Muscle of back (tissue), 11 donors: ENCODE measurements around the gene CSNK1A1. TPM values are rescaled to one million over a fixed set of nuclear protein-coding genes. Genes with fewer than 3 reads are reported as not detected.

Experiments used
- DNase-seq, 3 donors: peaks; one replicate each; pipeline versions ENCODE4 v3.0.0 to v3.0.0-alpha.2; 2013
- polyA plus RNA-seq, 10 donors: library from polyadenylated mRNA; unstranded; fragments of 120-200 nt; gene quantifications; one replicate each; pipeline ENCODE4 v1.2.1, GENCODE V29; 2013; ENCODE audit not compliant: insufficient read length in 10 of 10

Gene CSNK1A1
- polyA plus RNA-seq, 10 donors, result 98.0 to 164 (median 134) TPM

GRCh38 chr5:149576021-149576420 lies 24.8 kb upstream of the CSNK1A1 start:
- no peak for DNase-seq

DNA sequence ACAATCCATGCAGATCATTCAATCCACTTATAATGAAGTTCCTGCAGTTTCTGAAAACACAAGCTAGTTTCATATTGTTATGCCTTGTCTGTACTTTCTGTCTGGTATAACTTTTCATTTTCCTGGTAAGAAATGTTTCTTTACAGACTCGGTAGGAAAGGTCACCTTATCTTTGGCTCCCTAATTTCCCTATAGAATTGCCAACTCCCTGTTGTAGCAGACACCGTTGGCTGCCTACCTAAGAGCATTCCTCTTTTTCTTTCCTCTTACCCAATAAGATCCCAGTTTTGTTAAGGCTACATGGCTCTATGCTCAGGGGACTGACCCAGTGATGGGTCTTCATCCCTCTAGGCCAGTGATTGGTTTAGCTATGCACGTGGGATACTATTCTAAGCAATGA lies 23.9 kb upstream of the CSNK1A1 start:
- DNase-seq, result no peak

- no peak for DNase-seq
These were observed 21.5 kb upstream of the CSNK1A1 start for GRCh38 chr5:149572576-149573231.

GRCh38 chr5:149572170-149572569 lies 20.9 kb upstream of the CSNK1A1 start:
- no peak for DNase-seq

DNA sequence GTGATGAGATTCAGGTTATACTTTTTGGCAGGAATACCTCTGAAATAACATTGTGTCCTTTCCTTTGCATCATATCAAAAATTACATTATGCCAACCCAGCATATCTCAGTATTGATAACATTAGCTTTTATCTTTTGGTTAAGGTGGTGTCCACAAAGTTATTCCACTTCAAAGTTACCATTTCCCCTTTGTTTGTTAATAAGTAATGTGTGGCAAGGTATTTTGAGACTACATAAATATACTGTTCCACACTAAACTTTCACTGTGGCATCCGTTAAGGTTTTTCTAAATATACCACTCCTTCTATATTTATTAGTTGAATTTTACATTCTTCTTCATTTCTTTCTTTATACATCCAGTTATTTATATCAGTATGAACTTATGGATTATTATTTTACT lies 16.0 kb upstream of the CSNK1A1 start:
- no peak for DNase-seq

GRCh38 chr5:149564542-149565140 lies 13.4 kb upstream of the CSNK1A1 start:
- peak; percentile 67 to 82 (median 67) for DNase-seq

- DNase-seq, result no peak
These were observed 12.2 kb upstream of the CSNK1A1 start for GRCh38 chr5:149563466-149563865.

GRCh38 chr5:149561848-149562247 lies 10.6 kb upstream of the CSNK1A1 start:
- peak; percentile 31 to 88 (median 59) for DNase-seq

- no peak for DNase-seq
These were observed 8.5 kb upstream of the CSNK1A1 start for GRCh38 chr5:149559706-149560105.

DNA sequence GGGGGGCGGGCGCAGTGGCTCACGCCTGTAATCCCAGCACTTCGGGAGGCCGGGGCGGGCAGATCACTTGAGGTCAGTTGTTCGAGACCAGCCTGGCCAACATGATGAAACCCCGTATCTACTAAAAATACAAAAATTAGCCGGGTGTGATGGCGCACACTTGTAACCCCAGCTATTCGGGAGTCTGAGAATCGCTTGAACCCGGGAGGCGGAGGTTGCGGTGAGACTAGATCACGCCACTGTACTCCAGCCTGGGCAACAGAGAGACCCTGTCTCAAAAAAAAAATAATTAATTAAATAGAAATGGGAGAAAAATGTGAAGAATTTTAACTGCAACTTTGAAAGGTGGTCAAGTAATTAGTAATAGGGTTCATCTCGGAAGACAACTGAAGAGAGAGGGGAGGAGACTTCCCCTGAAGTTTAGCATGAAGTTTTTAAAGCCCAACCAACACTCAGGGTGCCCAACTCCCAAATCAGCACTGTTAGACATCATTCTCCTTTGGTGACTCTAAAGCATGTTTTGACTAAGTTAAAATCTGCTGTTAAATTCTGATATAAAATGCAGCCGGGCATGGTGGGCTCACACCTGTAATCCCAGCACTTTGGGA lies 1.4 kb upstream of the CSNK1A1 start:
- DNase-seq, result no peak

DNA sequence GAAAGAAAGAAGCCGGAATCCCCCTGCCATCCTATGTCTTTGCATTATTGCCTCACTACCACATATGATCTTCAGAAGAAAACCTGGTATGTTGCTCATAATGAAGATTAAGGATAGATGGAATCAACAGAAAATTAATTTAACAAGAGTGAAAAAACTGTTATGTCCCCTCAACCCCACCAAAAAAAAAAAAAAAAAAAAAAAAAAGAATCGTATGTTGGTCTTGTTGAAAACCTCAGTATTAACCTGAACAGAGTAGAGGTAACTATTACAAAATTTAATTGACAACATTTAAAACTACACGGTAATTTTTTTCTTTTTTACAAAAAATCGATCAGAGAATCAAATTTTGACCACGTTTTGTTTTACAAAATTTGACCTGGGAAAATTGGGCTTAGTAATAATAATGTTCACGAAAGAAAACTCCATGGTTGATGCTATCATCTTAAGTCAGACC lies 827 bp upstream of the CSNK1A1 start:
- no peak for DNase-seq

DNA sequence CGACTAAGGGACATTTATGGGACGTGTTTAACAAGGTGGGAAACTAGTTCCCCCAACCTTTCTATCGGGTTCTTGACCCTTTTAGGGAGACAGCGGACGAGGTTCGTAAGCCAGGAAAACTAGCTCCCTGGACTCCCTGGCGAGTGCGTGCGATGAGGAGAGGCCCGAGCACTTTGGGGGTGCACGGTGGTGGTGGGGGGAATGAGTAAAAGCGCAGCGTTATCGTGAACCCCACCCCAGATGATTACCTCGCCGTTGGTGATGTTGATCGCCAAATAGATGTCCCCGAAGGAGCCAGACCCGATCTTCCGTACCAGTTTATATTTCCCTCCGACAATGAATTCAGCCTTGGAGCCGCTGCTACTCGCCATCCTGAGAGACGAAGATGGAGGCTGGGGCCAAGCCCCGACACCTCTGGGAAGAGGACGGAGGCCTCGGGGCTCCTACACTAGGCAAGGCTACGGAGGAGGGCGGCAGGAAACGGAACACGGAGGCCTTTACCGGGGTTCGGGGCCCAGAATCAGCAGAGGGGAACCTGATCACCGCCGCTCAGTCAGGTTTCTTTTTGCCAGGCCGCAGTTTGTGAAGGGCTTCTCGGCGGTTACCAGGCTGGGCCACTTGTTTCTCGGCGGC lies 529 bp downstream of the CSNK1A1 start:
- peak in 1 of 3 donors; percentile 51 for DNase-seq

DNA sequence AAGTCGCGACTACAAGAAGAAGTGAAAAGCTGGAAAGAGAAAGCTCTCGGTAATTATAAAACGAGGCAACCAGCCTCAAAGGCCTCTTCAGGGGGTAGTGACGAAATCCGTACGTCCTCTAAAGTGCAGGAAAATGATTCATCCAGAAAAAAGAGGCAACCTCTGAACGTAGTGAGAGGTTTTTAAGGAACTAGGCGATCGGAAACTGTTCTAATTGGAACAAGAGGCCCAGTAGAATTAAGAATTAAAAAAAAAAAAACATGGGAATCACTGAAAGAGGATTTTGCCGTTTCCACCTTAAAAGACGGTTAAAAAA lies 1.0 kb downstream of the CSNK1A1 start:
- no peak for DNase-seq

GRCh38 chr5:149549461-149550267 lies 1.6 kb downstream of the CSNK1A1 start:
- peak in 2 of 3 donors; percentile 43 to 77 for DNase-seq

- DNase-seq, result no peak
These were observed 4.3 kb downstream of the CSNK1A1 start for GRCh38 chr5:149546974-149547373.

DNA sequence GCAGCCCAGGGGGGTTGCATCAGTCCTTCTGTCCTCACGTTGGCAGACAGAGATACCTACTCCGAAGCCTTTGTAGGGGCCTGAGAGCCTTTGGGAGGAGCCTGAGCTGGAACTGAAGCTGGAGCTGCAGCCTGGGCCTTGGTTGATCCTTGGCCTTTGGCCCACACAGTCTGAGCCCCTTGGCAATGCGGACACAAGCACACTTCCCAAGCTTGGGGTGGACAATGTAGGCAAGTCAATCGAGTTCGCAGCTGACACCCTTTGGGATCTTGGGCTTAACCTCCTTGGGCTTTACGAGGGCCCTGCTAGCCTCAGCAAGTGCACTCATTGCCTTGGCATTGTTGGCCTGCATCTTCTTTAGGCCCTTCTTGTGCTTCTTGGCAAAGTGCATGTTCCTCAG lies 5.9 kb downstream of the CSNK1A1 start:
- DNase-seq, result no peak

DNA sequence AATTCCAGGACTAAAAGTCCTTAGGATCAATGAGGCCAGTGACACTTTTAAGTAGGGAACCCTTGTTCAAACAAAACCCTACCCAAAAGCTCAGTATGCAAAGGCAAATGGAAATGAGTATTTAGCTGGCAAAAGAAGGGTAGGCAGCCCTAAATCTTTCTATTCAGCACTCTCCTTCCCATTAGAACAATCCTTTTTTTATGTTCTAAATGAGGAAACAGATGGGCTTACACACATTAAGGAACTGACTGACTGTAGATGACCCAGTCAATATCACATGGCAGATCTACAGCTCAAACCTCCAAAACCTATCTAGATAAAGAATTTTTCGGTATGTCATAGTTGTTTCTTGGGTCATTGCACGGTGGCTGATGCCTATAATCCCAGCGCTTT lies 7.2 kb downstream of the CSNK1A1 start:
- no peak for DNase-seq

- DNase-seq, result no peak
These were observed 7.7 kb downstream of the CSNK1A1 start for GRCh38 chr5:149543361-149544027.

DNA sequence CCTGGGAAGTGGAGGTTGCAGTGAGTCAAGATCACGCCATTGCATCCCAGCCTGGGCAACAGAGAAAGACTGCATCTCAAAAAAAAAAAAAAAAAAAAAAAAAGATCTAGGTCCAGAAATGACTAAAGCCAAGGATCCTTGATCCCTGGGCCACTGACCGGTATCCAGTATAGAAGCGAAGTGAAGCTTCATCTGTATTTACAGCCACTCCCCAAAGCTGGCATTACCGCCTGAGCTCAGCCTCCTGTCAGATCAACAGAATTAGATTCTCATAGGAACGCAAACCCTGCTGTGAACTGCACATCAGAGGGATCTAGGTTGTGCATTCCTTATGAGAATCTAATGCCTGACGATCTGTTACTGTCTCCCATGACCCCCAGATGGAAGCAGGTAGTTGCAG lies 9.3 kb downstream of the CSNK1A1 start:
- DNase-seq, result no peak

- no peak for DNase-seq
These were observed 11.2 kb downstream of the CSNK1A1 start for GRCh38 chr5:149540089-149540488.

DNA sequence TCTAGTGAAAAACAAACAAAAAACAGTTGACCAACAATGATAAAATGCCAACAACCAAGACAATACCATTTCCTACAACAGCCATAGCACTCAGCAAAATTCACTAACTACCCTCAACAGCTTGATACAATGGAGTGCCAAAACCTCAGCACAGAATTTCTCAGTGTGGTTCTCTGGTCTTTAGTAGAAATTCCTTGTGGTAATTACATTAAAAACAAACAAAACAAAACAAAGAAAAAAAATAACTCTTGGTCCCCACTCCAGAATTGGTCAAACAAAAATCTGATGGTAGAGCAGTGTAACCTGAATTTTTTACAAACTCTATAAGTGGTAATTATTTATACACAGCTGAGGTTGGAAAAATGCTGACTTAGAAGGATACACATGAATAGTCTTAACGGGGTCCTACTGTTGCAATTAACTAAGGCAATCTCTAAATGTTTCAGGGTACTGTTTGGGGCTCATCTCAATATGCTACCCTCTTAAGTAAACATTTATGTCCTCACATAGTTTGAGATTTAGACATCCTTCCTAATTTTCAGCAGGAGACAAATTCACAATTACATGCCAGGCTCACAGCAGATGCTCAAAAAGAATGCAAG lies 13.8 kb downstream of the CSNK1A1 start:
- no peak for DNase-seq
